Stimulated activated CD4-positive, alpha-beta T cell treated with anti-CD3 and anti-CD28 coated beads, Interleukin-2, amount 100 ng/mL, for 4 hours (primary cell): ENCODE results near the gene ABCF1.
A peak's percentile ranks its signal among the peaks of the same experiment; 100 is the strongest.

Source experiments
- DNase-seq: peaks from one replicate; pipeline ENCODE4 v3.0.0-alpha.2; 2020; ENCODE audit warnings: low read depth

The ABCF1 gene

GRCh38 chr6:30601815-30602641 is 30.8 kb downstream of the ABCF1 start:
- DNase-seq: no peak

DNA sequence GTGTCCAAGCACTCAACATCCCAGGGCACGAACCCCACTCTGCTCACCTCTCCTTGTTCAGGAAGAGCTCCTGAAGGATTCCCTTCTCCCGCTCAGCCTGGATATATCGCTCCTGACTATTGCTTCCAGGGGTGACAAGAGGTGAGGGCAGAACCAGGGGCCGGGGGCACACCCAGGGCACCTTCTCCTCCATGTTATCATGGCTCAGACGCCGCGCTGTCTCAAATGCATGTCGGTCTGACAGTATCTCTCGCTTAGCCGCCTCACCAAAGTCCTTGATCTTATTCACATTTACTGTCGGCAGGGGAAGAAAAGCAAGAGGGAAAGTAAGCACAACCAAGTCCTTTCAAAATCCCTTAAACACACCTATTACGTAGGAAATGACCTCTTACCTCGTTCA is 32.7 kb downstream of the ABCF1 start:
- no peak for DNase-seq

GRCh38 chr6:30610065-30610464 is 38.8 kb downstream of the ABCF1 start:
- no peak for DNase-seq

DNA sequence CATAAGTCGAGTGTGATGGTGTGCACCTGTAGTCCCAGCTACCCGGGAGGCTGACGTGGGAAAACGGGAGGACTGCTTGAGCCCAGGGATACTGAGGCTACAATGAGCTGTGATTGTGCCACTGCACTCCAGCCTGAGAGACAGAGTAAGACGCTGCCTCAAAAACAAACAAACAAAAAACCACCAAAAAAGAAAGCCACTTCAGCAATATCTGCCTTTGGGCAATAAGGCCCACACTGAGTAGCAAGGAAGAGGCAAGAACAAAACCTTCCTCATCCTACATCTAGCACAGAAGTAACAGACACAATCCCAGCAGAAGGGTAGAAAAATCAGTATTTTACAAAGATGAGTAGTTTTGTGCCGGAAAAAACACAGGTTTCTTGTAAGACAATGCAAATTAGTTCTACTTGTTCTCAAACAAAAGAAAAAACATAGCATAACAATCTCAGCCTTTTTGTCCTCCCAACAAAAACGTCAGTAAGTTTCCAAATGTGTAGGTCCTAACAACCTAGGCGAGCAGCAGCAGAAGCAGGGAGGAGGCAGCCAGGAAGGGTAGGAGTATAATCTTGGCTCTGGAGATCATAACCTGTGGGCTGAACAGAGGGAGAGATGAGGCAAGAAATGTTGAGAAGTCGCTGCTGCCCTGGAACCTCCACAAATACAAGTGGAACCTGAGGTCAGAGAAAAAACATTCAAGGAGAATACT is 40.1 kb downstream of the ABCF1 start:
- no peak for DNase-seq

DNA sequence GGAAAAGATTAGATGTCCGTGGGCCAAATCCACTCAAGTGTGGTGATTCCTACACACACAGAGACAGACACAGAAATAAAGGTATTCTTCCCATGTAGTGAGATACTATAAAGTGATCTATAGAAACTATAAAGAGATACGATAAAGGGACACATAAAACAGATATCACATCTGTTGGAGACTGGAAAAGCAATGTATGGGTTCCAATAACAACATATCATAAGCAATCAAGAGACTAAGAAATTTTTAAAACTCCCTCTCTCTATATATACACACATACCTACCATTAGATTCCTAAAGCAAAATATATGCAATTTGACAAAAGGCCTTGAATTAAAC is 40.6 kb downstream of the ABCF1 start:
- no peak for DNase-seq

DNA sequence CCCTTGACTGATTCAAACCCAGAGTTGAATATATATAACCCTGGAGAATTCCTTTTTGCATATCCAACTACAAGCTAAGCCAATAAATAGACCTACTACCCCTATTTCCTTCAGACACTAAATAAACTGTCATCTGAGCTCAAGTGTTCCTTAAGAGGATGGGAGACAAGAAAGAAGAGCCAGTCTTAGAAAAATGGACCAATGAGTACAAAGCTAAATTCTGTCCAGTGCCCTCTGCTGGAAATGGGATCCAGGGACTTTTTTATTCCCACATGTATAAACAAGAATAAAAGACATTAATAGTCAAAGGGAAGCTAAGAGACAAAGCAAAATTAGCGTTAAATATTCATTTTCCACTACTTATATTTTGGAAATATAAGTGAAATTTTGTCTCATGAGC is 41.0 kb downstream of the ABCF1 start:
- no peak for DNase-seq

DNA sequence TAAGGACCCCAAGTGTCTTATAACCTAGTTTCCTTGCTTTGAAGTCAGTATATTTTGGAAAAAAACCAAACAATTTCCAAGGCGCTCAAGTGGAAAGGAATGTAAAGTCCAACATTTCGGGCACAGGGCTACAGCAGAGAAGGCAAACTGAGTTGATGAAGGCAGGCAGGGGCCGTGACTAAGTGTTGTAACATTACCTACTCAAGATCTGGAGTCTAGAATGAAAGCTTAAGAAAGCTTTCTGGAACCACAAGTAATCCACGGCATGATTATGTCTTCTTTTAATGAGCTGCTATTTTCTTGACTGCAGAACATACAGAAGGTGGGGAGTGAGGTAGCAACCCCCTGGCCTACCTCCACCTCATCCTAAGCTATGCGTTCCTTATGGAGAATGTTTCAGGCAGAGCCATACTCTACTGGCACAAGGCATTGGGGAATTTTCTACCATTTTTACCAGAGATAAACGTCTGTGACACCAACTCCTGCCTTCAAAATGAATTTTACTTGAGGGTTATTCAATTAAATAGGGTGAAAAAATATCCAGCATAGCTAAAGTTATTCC is 41.5 kb downstream of the ABCF1 start:
- DNase-seq: no peak

DNA sequence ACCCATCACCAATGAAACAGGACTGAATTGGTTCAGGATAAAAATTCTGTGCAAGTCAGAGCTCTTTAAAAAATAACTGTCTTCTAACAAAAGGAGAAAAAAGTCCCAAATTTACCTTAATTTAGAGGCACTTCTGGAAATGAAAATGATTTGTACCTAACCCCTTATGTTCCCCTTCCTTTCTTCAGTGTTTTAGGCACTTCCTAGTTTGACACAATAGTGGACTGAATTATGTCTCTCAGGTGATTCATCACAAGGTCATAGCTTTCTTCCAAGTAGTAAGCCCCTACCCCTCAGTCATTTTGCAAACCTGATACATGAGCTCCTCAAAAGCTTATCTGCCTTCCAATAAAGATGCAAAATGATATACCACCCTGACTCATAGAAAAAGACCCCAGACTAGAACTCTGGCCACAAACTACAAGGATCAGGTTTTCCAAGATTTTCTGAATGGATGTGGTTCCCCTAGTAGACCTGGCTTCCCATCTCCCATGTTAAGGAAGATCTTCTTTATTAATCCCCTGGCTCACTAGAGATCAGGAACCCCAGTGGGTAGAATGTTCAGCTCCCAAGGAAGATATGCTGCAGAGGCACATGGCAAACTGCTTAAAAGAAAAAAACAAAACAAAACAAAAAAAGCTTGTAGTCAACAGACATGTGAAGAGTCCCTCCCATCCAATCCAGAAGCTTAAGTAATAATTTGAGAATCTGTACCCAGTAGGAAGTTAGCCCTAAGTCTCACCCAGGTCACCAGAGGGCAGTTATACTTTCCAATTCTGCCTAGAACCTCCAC is 42.2 kb downstream of the ABCF1 start:
- no peak for DNase-seq

DNA sequence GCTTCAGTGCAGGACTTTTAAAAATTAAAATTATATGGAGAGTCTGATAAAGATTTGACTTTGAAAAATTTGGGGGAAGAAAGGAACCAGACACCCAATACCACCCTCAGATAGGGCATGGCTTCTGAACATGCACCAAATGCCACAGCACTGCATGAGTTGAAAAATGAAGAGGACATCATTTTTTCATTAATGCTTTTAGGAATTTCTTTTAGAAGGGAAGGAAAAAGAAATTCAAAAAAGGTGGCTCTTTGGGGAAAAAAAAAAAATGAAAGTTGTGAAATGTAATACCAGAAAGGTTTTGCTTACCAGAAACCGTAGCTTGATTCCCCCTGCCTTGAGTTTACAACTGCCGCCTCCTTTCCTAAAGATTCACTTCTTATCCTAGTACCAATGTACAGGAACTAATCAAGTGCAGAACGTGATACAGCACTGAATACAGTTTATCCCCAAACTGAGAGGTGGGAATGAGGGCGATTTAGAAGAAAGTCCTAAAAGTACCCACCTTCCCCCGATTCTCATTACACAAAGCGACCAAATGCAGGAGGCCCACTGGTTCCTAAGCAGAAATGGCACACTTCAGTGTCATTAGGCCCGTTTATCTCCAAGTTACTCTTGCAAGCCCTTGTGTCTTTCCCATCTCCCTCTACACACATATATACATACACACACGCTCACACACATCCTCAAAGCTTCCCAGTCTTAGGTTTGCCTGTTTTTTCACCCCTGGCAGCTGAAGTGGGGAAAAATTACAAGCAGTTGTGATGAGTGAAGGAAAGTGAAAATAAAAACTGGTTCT is 43.0 kb downstream of the ABCF1 start:
- no peak for DNase-seq

GRCh38 chr6:30614843-30615218 is 43.6 kb downstream of the ABCF1 start:
- peak; percentile 83 for DNase-seq

- DNase-seq: no peak
These were observed 44.1 kb downstream of the ABCF1 start for GRCh38 chr6:30615219-30615957.

- DNase-seq: no peak
These were observed 44.9 kb downstream of the ABCF1 start for GRCh38 chr6:30615958-30616810.

DNA sequence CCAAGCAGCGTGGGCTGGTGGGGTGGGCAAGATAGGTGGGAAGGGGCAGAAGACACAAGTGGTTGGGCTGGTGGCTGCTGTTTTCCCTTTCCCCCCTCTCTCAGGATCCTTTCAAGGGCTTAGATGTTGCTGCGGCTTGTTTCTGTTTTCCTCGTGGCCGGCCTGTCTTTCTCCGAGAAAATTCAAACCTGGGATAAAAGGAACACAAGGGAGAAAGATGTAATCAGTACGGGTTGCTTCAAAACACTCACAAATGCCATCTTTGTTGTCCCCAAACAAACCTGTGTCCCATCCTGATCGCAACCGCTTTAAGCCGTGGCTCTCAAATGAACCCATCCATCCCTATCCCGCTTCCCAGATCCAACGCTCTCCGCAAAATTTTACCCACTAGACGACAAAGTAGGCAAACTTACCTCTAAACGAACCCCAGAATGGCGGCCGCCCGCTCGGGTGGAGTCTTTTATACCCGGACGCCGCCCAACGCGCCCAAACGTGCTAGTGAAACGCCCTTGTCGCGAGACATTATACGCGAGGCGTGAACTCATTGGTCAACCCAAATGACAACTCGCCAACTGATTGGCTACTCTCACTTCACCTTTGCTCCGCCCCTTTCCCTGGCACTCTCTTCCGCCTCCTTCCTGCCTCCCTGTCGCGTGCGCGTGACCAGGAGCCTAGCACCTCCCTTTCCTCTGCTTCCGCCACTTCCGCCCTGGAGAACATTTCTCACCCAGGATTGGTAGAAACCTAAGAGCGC is 45.7 kb downstream of the ABCF1 start, which contains the start of gene PPP1R10:
TSS of gene PPP1R10 (minus strand) at position 433 of the 754 bp plus-strand sequence. CDS start 7,299 bp downstream, outside the sequence.
- DNase-seq: peak; percentile 99

DNA sequence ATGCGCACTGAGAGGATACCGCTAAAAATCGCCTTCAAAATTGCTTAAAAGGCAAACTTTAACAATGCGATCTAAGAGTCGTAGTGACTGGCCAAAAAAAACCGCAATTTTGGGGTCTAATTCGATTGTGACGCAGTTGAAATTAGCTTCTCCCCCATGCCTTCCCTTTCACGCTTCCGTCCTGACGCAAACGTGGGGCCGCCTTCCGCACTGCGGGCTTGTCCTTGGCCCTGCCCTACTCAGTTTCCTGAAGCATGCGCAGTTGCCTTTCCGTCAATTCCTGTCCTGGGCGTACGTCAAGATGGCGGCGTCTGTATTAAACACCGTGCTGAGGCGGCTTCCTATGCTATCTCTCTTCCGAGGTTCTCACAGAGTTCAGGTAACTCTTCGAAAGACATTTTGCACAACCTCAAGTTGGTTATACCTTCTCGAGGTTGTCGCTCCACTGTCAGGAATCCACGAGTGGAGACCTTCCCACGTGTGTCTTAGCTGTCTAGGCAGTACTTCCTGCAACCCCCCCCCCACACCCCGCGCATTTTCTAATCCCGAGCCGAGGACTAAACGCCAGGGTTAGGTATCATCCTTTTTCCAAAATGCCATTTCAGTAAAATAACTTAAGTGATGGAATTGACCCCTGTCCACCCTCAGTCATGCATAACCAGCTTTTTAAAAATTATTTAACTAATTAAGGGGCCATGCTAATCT is 46.5 kb downstream of the ABCF1 start, which contains the start of gene MRPS18B:
TSS of gene MRPS18B (plus strand) at position 276 of the 705 bp plus-strand sequence. CDS start at position 302, 26 bp downstream.
- DNase-seq: peak; percentile 98

GRCh38 chr6:30618270-30618797 is 47.1 kb downstream of the ABCF1 start:
- DNase-seq: no peak

DNA sequence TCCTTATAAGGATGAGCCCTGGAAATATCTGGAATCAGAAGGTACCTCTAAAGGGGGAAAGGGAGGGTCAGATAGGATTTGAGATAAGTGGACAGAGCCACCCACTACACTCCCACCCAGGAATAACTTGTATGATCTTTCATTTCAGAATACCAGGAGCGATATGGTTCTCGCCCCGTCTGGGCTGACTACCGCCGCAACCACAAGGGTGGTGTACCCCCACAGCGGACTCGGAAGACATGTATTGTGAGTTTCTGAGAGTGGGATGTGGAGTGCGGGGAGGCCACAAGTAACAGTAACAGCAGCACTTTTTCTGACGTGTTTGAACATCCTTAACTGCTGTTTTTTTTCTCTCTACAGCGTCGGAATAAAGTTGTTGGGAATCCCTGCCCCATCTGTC is 48.3 kb downstream of the ABCF1 start:
- DNase-seq: no peak

DNA sequence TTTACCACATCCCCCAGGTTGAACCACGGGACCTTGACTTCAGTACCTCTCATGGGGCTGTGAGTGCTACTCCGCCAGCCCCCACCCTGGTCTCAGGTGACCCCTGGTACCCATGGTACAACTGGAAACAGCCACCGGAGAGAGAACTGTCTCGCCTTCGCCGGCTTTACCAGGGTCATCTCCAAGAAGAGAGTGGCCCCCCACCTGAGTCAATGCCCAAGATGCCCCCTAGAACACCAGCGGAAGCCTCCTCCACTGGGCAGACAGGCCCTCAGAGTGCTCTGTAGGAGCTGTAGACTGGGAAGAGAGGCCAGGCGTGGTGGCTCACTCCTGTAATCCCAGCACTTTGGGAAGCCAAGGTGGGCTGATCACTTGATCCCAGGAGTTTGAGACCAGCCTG is 54.3 kb downstream of the ABCF1 start:
- DNase-seq: no peak
